KMS-11 (cell line): Measurements from ENCODE around the gene CHRNA10.

Experiments
- H2AFZ ChIP-seq: fragments of 200-600 bp; sonication (generic); 2 replicates; pipeline ENCODE4 v1.6.1; 2016; ENCODE audit warnings: antibody characterized with exemption, mixed run types, low read depth
- H3K27ac ChIP-seq: fragments of 200-600 bp; sonication (generic); 2 replicates; pipeline ENCODE4 v1.6.1; 2016; ENCODE audit warnings: mild to moderate bottlenecking, mixed run types
- H3K27me3 ChIP-seq: fragments of 200-600 bp; sonication (generic); 2 replicates; pipeline ENCODE4 v1.6.1; 2017; ENCODE audit warnings: mild to moderate bottlenecking, low read depth, mixed run types, moderate library complexity; ENCODE audit not compliant: insufficient read depth
- H3K36me3 ChIP-seq: fragments of 200-600 bp; sonication (generic); 2 replicates; pipeline ENCODE4 v1.6.1; 2017; ENCODE audit warnings: mild to moderate bottlenecking, mixed run types; ENCODE audit not compliant: insufficient read depth
- H3K4me1 ChIP-seq: fragments of 200-600 bp; sonication (generic); 2 replicates; pipeline ENCODE4 v1.6.1; 2016; ENCODE audit warnings: mild to moderate bottlenecking, low read depth, mixed run types; ENCODE audit not compliant: poor library complexity, severe bottlenecking
- H3K4me2 ChIP-seq: fragments of 200-600 bp; sonication (generic); 2 replicates; pipeline ENCODE4 v1.7.0; 2016; ENCODE audit warnings: mild to moderate bottlenecking, mixed run types
- H3K4me3 ChIP-seq: fragments of 200-600 bp; sonication (generic); IDR thresholded peaks from 2 replicates; pipeline ENCODE4 v1.6.1; 2017; ENCODE audit warnings: low read depth, low read length, mixed read lengths; ENCODE audit not compliant: insufficient read depth
- H3K79me2 ChIP-seq: fragments of 200-600 bp; sonication (generic); 2 replicates; pipeline ENCODE4 v1.6.1; 2016; ENCODE audit warnings: low read depth, mixed run types; ENCODE audit not compliant: insufficient read depth
- H3K9ac ChIP-seq: fragments of 200-600 bp; sonication (generic); 2 replicates; pipeline ENCODE4 v1.6.1; 2016; ENCODE audit warnings: mild to moderate bottlenecking, mixed run types
- H4K20me1 ChIP-seq: fragments of 200-600 bp; sonication (generic); 2 replicates; pipeline ENCODE4 v1.6.1; 2016; ENCODE audit warnings: mild to moderate bottlenecking, mixed run types; ENCODE audit not compliant: insufficient read depth
- TF ChIP-seq, protein P1 (sequence below): fragments of 200-600 bp; sonication (generic); conservative IDR thresholded peaks from 2 replicates; pipeline ENCODE4 v1.6.1; 2017; ENCODE audit warnings: low read depth, mild to moderate bottlenecking, antibody characterized with exemption, low read length, moderate library complexity, mixed read lengths

CHRNA10 gene, protein sequence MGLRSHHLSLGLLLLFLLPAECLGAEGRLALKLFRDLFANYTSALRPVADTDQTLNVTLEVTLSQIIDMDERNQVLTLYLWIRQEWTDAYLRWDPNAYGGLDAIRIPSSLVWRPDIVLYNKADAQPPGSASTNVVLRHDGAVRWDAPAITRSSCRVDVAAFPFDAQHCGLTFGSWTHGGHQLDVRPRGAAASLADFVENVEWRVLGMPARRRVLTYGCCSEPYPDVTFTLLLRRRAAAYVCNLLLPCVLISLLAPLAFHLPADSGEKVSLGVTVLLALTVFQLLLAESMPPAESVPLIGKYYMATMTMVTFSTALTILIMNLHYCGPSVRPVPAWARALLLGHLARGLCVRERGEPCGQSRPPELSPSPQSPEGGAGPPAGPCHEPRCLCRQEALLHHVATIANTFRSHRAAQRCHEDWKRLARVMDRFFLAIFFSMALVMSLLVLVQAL

DNA sequence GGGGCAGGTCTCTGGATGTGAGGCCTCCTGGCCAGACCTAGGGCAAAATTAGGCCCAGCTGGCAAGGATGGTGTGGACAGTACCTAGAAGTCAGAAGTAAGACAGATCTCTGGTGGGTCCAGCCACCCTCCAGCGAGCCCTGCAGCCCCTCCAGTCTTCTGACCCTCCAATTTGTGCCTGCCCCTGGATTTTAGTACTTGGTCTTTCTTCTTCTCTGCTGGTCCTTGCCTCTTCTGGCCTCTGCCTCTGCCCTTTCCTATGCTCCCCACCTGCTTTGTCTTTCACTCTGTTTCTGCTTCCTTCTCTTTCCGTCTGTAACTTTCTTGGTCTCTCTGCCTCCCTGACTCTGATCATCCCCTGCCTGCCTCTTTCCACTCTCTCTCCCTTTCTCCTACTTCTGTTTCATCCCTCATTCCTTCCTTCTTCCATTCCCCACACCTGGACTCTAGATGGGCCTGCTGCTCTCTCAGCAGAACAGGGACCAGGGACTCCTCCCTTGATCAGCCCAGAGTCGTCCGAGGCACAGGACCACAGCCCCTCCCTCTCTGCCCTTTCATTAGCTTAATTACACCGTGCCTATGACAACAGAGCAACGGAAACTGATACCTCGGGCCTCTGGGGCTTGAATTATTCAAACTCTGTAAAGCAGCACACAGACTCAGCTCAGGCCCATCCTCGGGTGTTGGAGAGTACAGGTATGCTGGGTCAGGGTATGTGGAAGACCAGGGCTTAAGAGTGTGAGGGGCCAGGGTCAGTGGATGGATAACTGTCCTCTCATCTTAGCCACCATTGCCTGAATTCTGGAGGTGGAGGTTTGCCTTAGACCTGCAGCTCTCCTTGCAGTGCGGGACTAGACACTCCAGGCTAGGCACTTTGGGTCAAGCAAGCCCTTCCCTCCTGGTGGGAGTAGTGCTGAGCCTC, at the start of gene CHRNA10:
TSS of gene CHRNA10 (minus strand) at position 51 of the 921 bp plus-strand sequence. CDS start 72 bp downstream, outside the sequence.
- H3K36me3 ChIP-seq = no peaks in the 10 kb centered on the region

DNA sequence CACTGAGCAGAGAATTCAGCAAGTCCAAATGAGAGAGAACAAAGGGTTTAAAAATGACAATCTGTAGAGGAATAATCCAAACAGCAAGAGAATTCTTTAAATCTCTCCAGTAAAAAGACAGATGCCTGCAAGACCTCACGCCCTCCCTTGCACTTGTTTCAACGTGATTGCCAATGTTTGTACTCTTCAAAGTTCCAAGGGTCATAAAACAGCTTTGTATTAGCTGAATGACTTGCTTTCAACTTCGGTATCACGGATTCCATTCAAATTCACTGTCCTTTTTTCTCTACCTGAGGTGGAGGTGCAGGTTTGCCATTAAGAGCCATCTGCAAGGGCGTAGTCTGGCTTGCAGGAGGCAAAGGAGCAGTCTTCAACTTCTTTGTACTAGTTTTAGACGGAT, 41.1 kb upstream of the CHRNA10 start:
- 0 out of 2 replicates have a peak, but pooled peaks cover 4% of the 10 kb centered on the region for H3K79me2 ChIP-seq
- H3K4me2 ChIP-seq = no peak overlapping the region
- peaks cover 5% of the 10 kb centered on the region for H3K4me1 ChIP-seq
- no peak overlapping the region for H3K9ac ChIP-seq
- no peaks in the 10 kb centered on the region; the same call in 1 of the 2 replicates for H4K20me1 ChIP-seq
- peaks cover 9% of the 10 kb centered on the region; the same call in 1 of the 2 replicates for H3K36me3 ChIP-seq
- no peak overlapping the region for H3K27ac ChIP-seq
- TF ChIP-seq, protein P1, sequence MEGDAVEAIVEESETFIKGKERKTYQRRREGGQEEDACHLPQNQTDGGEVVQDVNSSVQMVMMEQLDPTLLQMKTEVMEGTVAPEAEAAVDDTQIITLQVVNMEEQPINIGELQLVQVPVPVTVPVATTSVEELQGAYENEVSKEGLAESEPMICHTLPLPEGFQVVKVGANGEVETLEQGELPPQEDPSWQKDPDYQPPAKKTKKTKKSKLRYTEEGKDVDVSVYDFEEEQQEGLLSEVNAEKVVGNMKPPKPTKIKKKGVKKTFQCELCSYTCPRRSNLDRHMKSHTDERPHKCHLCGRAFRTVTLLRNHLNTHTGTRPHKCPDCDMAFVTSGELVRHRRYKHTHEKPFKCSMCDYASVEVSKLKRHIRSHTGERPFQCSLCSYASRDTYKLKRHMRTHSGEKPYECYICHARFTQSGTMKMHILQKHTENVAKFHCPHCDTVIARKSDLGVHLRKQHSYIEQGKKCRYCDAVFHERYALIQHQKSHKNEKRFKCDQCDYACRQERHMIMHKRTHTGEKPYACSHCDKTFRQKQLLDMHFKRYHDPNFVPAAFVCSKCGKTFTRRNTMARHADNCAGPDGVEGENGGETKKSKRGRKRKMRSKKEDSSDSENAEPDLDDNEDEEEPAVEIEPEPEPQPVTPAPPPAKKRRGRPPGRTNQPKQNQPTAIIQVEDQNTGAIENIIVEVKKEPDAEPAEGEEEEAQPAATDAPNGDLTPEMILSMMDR = no peak
- no peak overlapping the region for H2AFZ ChIP-seq
- no peak overlapping the region for H3K4me3 ChIP-seq
- no peaks in the 10 kb centered on the region for H3K27me3 ChIP-seq

More for the DNA sequence above, at the start of gene CHRNA10:
- Histone ChIP-seq H3K27ac (no peak within 1 kb of the TSS), H3K9ac (no peak within 1 kb of the TSS), H4K20me1 (no peaks in the 10 kb centered on the region), H2AFZ (no peak within 1 kb of the TSS), H3K79me2 (no peaks in the 10 kb centered on the region), H3K27me3 (no peaks in the 10 kb centered on the region), H3K4me2 (no peak within 1 kb of the TSS), H3K4me1 (no peaks in the 10 kb centered on the region), H3K4me3 (no peak within 1 kb of the TSS)
- TF ChIP-seq, protein P1 = no peak

DNA sequence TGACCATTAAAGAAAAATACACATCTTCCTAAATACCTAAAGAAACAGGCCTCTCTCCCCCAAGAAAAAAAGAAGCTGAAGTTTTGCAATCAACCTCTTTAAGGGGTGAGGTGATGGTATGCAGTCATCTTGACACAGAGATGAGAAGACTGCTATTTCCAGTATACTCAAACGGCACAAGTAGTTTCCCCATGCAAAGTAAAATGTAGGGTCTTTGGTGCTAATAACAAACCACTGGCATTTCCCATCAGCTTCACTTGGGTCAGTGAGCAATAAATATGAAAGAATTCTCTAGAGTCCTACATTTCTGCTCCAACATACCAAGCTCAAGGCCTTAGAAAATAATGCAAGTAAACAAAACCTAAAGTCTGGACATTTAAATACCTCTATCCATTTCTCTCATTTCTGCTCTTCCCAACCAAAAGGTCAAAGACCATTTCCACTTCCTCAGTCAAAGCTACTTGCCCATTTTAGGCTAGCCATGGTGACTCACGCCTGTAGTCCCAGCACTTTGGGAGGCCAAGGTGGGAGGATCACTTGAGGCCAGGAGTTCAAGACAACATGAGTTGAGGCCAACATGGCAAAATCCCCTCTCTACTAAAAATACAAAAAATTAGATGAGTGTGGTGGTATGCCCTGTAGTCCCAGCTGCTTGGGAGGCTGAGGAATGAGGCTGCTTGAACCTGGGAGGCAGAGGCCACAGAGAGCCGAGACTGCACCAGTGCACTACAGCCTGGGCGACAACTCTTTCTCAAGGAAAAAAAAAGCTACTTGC, 39.5 kb upstream of the CHRNA10 start:
- Histone ChIP-seq H3K4me3 (no peak overlapping the region), H3K79me2 (0 out of 2 replicates have a peak, but pooled peaks cover 4% of the 10 kb centered on the region), H3K4me1 (peaks cover 5% of the 10 kb centered on the region), H4K20me1 (no peaks in the 10 kb centered on the region; the same call in 1 of the 2 replicates), H3K4me2 (no peak overlapping the region), H2AFZ (no peak overlapping the region), H3K36me3 (peaks cover 5% of the 10 kb centered on the region; the same call in 1 of the 2 replicates), H3K27ac (no peak overlapping the region), H3K27me3 (no peaks in the 10 kb centered on the region), H3K9ac (no peak overlapping the region)
- TF ChIP-seq, protein P1 = no peak

DNA sequence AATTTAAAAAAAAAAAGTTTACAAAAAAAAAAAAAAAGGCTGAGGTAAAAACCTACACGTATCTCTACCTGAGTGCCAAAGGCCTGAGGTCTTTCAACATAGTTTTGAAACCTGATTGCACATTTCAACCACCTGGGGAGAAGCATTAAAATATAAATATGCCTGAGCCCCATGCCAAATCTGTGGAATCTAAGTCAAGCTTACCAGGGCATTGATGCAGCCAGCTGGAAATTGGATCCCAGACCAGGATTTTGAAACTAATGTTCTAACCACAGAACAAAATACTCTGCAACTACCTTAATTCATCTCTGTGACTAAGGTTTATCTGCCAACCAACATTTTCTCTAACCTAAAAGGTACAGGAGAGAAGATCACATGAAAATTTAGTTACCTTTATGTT, 38.8 kb upstream of the CHRNA10 start:
- TF ChIP-seq, protein P1 = no peak
- Histone ChIP-seq H3K4me2 (no peak overlapping the region), H3K4me3 (no peak overlapping the region), H2AFZ (no peak overlapping the region), H3K9ac (no peak overlapping the region), H3K27me3 (no peaks in the 10 kb centered on the region), H3K4me1 (peaks cover 5% of the 10 kb centered on the region), H4K20me1 (no peaks in the 10 kb centered on the region; the same call in 1 of the 2 replicates), H3K27ac (no peak overlapping the region), H3K36me3 (peaks cover 8% of the 10 kb centered on the region; the same call in 1 of the 2 replicates), H3K79me2 (0 out of 2 replicates have a peak, but pooled peaks cover 4% of the 10 kb centered on the region)
